Fibroblast of villous mesenchyme (primary cell): ENCODE results near the gene OPRL1. TPM values are rescaled to one million over a fixed set of nuclear protein-coding genes. Genes with fewer than 3 reads are reported as not detected.

ENCODE experiments used
- DNase-seq: peaks from one replicate; pipeline ENCODE4 v3.0.0-alpha.2; 2010; ENCODE audit warnings: low read depth
- H3K4me3 ChIP-seq: 2 replicates; pipeline ENCODE4 v1.5.1; 2011; ENCODE audit warnings: low read depth, mild to moderate bottlenecking, low read length
- CTCF ChIP-seq: IDR thresholded peaks from 2 replicates; pipeline ENCODE4 v1.5.1; 2012; ENCODE audit warnings: low read depth, mild to moderate bottlenecking, low read length; ENCODE audit not compliant: insufficient read depth
- total RNA-seq: library from RNA; depleted of rRNA; stranded (reverse); fragments of >200 nt; gene quantifications from 2 replicates; pipeline ENCODE4 v1.2.3, GENCODE V29; 2012

The OPRL1 gene
- total RNA-seq, 1 donor = 1.7 TPM

GRCh38 chr20:64090165-64090564 is 10.3 kb downstream of the OPRL1 start:
- no peak for DNase-seq
- H3K4me3 ChIP-seq = no peak overlapping the region
- TF ChIP-seq CTCF = no peak

GRCh38 chr20:64091340-64091739 is 11.5 kb downstream of the OPRL1 start:
- H3K4me3 ChIP-seq = no peak overlapping the region
- TF ChIP-seq CTCF = no peak
- no peak for DNase-seq

GRCh38 chr20:64091770-64092169 is 11.9 kb downstream of the OPRL1 start:
- H3K4me3 ChIP-seq = no peak overlapping the region
- TF ChIP-seq CTCF = no peak
- DNase-seq = no peak

GRCh38 chr20:64092258-64093012 is 12.6 kb downstream of the OPRL1 start:
- H3K4me3 ChIP-seq = no peak overlapping the region
- no peak for DNase-seq
- TF ChIP-seq CTCF = no peak

- no peak for TF ChIP-seq CTCF
- H3K4me3 ChIP-seq = no peak overlapping the region
- DNase-seq = no peak
Observed at GRCh38 chr20:64093013-64093503, 13.2 kb downstream of the OPRL1 start.

GRCh38 chr20:64095455-64095854 is 15.6 kb downstream of the OPRL1 start:
- no peak for DNase-seq
- no peak for TF ChIP-seq CTCF
- no peak overlapping the region for H3K4me3 ChIP-seq

GRCh38 chr20:64095927-64096326 is 16.0 kb downstream of the OPRL1 start:
- no peak overlapping the region for H3K4me3 ChIP-seq
- TF ChIP-seq CTCF = no peak
- DNase-seq = no peak
